GM20000 (cell line): ENCODE data around the gene MMP28.

ENCODE experiments used
- DNase-seq: peaks from one replicate; pipeline ENCODE4 v3.0.0; 2012; ENCODE audit warnings: low spot score
- TF ChIP-seq, protein P1 (sequence below): IDR thresholded peaks from 2 replicates; pipeline ENCODE4 v1.5.1; 2012; ENCODE audit warnings: mild to moderate bottlenecking, control low read depth; ENCODE audit errors: extremely low read depth, missing control alignments

Gene MMP28

DNA sequence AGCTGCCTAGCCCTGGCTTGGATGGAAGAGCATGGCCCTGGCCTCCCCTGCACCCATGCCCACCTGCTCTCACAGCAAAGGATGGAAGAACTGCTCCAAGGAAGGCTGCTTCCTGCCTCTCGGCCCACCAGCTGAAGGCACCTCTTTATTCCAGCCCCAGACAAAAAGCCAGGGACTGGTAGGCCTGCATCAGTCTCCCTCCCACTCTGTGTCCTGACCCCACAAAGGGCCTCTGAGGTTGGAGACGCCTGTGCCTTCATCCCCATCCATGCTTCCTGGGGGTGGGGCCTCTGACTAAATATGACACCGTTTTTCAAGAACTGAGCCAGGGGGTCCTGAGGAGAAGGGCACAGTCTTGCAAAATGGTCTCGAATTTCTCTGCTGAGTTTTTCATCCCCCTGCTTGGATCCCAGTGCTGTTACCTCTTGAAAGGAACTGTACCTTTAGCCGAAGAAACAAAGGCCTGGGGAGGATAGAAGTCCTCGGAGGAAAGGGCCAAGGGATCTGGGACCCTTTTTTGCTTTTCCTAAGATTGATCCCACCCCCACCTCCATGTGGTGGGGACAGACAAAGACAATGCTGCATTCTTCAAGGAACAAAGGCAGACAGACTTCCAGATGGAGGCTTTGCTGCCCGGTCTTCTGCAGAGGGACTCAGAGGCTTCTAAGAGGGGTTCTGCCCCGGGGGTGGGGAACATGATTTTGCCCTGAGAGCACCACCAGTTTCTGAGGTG, 29.5 kb downstream of the MMP28 start:
- TF ChIP-seq, protein P1, sequence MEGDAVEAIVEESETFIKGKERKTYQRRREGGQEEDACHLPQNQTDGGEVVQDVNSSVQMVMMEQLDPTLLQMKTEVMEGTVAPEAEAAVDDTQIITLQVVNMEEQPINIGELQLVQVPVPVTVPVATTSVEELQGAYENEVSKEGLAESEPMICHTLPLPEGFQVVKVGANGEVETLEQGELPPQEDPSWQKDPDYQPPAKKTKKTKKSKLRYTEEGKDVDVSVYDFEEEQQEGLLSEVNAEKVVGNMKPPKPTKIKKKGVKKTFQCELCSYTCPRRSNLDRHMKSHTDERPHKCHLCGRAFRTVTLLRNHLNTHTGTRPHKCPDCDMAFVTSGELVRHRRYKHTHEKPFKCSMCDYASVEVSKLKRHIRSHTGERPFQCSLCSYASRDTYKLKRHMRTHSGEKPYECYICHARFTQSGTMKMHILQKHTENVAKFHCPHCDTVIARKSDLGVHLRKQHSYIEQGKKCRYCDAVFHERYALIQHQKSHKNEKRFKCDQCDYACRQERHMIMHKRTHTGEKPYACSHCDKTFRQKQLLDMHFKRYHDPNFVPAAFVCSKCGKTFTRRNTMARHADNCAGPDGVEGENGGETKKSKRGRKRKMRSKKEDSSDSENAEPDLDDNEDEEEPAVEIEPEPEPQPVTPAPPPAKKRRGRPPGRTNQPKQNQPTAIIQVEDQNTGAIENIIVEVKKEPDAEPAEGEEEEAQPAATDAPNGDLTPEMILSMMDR, result no peak
- DNase-seq, result no peak

GRCh38 chr17:35765086-35765710, 30.2 kb downstream of the MMP28 start:
- TF ChIP-seq, protein P1, result no peak
- DNase-seq, result no peak

GRCh38 chr17:35764123-35764991, 31.1 kb downstream of the MMP28 start:
- DNase-seq, result peak; percentile 97
- TF ChIP-seq, protein P1, result peak; percentile 99

DNA sequence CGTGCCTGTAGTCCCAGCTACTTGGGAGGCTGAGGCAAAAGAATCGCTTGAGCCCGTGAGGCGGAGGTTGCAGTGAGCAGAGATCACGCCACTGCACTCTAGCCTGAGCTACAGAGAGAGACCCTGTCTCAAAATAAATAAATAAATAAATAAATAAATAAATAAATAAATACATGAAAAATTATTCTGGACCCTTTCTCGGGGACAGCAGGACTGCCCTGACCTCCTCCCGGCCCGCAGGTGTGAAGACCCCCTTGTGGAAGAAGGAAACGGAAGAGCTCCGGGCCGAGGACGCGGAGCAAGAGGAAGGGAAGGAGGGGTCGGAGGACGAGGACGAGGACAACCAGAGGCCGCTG, 31.7 kb downstream of the MMP28 start:
- DNase-seq, result no peak
- TF ChIP-seq, protein P1, result no peak

DNA sequence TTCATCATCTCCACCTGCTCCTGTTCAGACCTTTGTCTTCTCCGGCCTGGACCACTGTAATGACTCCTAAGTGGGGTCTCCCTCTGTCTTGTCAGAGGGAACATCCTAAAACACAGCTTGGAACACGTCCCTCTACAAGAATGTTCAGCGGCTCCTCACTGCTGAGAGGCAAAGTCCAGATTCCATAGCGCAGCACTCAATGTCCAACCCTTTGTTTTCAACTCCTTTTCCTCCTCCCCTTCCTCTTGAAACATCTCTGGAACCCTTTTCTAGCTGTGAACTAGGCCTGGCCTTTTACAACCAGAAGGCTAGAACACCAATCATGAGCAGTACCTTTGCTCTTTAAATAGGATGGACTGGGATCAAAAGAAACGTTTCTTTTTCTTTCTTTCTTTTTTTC, 33.8 kb downstream of the MMP28 start:
- no peak for DNase-seq
- TF ChIP-seq, protein P1, result no peak

DNA sequence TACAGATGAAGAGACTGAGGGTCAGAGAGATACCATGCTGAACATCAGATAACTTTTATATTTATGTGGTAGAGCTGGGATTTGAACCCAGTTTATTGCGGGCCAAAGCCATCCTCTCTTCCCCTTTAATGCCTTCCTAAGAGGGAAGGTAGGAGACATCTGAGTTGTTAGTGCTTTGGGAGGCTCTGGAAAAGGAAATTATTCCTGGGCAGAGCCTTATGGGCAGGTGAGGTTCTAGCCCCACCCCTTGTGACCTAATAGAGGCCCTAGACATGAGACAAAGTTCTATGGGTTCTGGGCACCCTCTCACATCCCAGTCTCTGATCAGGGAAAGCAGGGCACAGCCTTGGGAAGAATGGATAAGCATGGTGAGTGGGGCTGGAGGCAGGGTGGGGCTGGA, 34.9 kb downstream of the MMP28 start, which contains the start of gene C17orf50:
C17orf50 (plus strand) TSS at position 301 of the 400 bp plus-strand sequence; CDS start at position 356, 55 bp downstream.
- TF ChIP-seq, protein P1, result no peak
- DNase-seq, result no peak

GRCh38 chr17:35757243-35757642, 38.2 kb downstream of the MMP28 start:
- no peak for DNase-seq
- TF ChIP-seq, protein P1, result no peak
